AG10803 (cell line): Measurements from ENCODE around the gene MYZAP.

Experiments
- DNase-seq: peaks from one replicate; pipeline ENCODE4 v3.0.0; 2010; ENCODE audit warnings: low read depth
- H3K4me3 ChIP-seq: 2 replicates; pipeline ENCODE4 v1.5.1; 2011; ENCODE audit warnings: mild to moderate bottlenecking, low read length, control low read depth
- CTCF ChIP-seq: conservative IDR thresholded peaks from 2 replicates; pipeline ENCODE4 v1.5.1; 2011; ENCODE audit warnings: mild to moderate bottlenecking, low read length, control low read depth, inconsistent platforms

MYZAP gene

DNA sequence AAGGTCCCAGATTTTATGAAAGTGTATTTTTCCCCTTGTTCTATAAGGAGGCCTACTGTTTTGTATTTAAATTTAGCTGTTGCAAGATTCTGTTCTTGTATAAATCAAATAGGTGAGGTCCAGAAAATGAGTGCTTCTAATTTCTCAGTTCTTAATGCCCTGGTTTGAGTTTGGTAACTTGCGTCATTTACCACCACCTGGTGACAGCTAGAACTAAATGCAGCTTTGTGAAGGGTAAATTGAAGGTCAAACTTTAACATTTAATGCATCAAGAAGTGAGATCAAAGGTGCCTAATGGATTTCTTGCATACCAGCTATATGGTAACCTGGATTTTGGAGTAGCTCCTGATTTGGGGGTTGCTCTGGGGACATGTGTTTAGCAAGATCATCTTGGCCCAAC is 64.1 kb downstream of the MYZAP start:
- TF ChIP-seq CTCF = no peak
- no peak for DNase-seq
- no peak overlapping the region for H3K4me3 ChIP-seq

- no peak for TF ChIP-seq CTCF
These were observed 64.7 kb downstream of the MYZAP start for GRCh38 chr15:57656434-57656833.

DNA sequence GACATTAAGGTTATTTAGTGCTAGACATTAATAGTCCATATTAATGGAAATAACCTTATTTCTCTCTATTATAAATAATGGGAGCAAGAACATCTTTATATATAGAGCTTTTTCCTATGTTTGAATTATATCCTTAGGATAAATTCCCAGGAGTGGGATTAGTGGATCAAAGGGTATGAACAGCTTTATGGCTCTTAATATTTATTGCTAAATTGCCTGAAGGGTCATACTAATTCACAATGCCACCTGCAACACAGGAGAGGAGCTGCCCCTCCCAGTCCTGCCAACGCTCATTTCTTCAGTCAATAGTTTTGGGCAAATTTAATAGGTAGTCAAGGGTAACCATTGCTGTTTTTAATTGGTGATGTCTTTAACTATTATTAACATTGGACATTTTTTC is 65.9 kb downstream of the MYZAP start:
- TF ChIP-seq CTCF = no peak
- no peak overlapping the region for H3K4me3 ChIP-seq
- DNase-seq = no peak

More at GRCh38 chr15:57656434-57656833, 64.7 kb downstream of the MYZAP start:
- no peak overlapping the region for H3K4me3 ChIP-seq
- no peak for DNase-seq

- no peak for DNase-seq
- H3K4me3 ChIP-seq = no peak overlapping the region
- no peak for TF ChIP-seq CTCF
These were observed 70.5 kb downstream of the MYZAP start for GRCh38 chr15:57662091-57662744.

DNA sequence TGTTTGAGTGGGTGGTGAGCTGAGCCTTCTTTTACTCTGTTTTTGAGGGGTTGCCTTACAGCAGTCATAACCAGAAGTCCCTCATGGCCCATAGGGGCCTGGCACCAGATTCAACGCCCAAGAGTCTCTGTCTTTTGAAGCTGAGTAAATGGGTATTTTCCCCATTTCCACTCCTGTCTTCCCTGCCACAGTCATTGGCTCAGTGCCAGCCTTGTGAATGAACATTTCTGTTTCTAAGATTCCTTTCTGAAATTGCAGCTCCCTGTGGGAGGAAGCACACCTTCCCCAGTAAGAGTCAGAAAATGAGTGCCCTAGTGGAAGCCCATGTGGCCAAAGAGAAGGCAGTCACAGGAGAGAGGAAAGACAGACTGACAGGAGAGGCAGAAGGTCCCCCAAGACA is 71.1 kb downstream of the MYZAP start:
- H3K4me3 ChIP-seq = no peak overlapping the region
- no peak for DNase-seq
- no peak for TF ChIP-seq CTCF

GRCh38 chr15:57663262-57663661 is 71.6 kb downstream of the MYZAP start:
- DNase-seq = no peak
- no peak overlapping the region for H3K4me3 ChIP-seq
- no peak for TF ChIP-seq CTCF

GRCh38 chr15:57665194-57665593 is 73.5 kb downstream of the MYZAP start:
- DNase-seq = no peak
- TF ChIP-seq CTCF = no peak
- H3K4me3 ChIP-seq = no peak overlapping the region
